ENCODE measurements around the gene PPARD.
"Not testable (repeated sequence)": the region's sequence is repeated elsewhere in the genome, so short reads cannot be mapped to it uniquely, and the experiment has no call there.

Gene PPARD

DNA sequence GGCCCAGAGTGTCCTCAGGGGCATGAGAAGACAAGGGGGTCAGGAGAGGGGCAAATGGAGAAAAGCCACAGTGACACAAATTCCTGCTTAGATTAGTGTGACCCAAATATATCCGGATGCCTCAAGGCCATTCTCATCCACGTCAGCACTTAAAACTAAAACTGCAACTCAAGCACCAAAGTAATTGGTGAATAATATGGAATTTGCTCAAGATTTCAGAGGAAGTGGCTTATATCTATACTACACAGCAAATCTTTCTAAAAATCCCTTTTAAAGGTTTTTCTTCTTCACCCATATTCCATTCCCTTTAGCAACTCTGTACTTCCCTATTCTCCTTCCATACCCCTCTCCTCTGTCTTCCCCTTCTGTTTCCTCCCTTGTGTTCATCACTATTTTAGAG lies 29.6 kb upstream of the PPARD start:
- DNase-seq: no peak

DNA sequence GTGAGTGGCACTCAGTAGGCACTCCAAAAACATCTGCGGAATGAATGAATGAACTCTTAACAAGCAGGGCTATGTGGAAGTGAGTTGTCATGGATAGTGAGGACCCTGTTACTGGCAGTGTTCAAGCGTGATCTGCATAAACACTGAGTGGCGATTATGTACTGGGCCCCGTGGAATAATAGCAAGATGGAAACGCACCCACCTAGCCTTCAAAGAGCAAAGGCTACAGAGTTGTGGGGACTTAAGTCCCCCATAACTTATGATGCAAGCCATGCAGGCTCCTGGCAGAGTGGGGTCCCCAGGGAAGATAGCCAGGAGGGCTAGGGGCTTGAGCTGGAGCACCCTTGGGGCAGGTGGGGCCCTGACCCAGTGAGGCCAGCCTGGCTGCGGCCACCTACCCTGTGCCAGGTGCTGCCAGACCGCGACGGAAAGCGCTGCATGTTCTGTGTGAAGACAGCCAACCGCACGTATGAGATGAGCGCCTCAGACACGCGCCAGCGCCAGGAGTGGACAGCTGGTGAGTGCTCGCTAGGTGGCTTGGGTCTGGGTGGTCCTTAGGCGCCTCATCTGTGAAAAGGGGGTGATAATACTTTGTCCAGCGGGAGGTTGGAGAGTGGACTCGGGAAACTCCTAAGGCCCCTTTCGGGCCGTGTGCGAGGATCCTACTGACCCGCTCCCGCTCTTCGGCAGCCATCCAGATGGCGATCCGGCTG lies 24.7 kb upstream of the PPARD start:
- DNase-seq: peak; percentile 8

DNA sequence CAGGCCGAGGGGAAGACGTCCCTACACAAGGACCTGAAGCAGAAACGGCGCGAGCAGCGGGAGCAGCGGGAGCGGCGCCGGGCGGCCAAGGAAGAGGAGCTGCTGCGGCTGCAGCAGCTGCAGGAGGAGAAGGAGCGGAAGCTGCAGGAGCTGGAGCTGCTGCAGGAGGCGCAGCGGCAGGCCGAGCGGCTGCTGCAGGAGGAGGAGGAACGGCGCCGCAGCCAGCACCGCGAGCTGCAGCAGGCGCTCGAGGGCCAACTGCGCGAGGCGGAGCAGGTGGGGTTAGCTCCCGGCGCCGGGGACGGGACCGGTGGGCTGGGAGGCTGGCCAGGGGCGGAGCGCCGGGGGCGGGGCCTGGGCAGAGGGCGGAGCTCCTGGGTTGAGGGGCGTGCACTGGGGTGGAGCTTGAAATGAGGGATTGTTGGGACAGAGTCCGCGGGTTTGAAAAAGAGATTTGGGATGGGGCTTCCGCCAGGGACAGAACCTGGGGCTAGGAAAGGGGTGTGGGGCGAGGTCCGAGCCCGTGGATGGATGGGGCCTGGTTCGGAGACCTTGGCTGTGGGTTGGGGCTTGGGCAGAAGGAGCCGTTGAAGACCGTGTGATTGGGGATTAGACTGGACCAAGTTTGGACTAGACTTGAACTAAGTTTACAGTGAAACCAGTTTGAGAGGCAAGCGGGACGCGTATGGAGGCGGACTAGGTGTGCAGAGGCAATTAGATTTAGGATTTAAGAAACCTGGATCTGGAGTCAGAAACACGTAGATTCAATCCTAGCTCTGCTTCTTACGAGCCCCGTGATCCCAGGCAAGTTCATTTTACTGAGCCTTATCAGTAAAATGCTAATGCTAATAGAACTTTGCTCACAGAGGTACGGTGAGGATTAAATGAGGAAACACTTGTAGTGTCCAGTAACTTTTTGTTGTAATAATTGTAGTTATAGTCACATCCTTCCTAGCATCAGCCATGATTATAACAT lies 23.9 kb upstream of the PPARD start:
- DNase-seq: peak; percentile 84

DNA sequence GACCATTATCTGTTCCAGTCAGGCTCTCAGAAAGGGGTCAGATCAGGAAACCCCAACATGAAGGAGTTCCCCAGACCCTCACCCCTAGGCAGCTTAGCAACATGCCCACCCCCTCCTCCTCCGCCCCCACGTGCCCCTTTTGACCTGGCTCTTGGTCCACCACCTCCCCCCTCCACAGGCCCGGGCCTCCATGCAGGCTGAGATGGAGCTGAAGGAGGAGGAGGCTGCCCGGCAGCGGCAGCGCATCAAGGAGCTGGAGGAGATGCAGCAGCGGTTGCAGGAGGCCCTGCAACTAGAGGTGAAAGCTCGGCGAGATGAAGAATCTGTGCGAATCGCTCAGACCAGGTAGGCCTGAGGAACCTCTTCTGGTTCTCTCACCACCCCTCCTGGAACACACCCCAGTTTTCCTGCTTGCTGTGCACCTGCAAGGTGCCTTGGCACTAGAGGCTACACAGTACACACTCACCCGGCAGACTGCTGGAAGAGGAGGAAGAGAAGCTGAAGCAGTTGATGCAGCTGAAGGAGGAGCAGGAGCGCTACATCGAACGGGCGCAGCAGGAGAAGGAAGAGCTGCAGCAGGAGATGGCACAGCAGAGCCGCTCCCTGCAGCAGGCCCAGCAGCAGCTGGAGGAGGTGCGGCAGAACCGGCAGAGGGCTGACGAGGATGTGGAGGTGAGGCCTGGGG lies 22.9 kb upstream of the PPARD start:
- no peak for DNase-seq

DNA sequence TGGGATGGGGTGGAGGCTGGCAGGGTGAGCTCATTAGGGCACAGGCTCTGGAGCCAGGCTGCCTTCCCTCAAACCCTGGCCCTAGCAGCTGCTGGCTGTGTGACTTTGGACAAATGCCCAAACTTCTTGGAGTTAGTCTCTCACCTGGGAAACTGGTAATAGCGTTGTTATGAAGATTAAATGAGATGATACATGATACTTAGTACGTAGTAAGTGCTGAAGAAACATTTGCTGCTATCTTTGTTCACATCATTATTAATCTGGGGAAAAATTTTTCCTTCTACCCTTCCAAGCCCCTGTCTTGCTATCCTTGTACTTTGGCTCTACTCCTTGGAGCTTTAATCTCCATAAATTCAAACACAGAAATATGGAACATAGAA lies 22.3 kb upstream of the PPARD start:
- no peak for DNase-seq

DNA sequence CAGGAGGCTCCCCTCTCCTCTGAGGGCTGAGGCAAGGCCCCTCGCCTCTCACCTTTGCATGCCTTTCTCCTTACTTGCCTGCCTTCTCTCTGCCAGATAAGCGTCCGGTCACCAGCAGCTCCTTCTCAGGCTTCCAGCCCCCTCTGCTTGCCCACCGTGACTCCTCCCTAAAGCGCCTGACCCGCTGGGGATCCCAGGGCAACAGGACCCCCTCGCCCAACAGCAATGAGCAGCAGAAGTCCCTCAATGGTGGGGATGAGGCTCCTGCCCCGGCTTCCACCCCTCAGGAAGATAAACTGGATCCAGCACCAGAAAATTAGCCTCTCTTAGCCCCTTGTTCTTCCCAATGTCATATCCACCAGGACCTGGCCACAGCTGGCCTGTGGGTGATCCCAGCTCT lies 21.3 kb upstream of the PPARD start:
- no peak for DNase-seq

DNA sequence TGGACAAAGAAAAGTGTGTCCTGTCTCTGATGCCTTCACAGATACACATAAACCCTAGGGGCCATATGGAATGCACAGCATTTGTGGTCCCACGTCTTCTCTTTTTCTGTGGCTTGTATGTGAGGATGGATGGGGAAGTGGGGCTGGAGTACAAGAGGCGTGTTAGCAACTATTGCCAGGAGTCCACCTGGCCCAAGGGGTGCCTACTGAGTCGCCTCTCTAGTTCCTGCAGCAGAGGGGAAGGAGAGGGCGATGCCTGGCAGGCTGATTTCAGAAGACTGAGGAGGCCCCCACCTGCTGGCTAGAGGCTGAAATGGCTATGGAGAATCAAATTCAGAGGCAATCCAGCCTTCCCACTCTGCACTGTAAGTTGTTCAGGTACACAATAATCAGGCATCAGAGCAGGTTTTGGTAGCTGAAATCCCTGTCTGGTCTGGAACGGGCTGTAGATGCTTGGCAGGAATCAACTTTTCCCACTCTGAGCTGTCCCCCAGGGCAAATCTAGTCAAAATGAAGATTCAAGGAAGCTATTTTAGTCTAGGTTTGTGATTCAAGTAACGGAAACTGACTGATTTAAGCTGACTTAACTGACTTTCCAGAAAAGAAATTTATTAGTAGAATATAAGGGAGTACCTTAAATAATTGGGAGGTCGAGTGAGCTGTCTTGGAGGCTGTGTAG lies 14.9 kb upstream of the PPARD start:
- peak; percentile 48 for DNase-seq

DNA sequence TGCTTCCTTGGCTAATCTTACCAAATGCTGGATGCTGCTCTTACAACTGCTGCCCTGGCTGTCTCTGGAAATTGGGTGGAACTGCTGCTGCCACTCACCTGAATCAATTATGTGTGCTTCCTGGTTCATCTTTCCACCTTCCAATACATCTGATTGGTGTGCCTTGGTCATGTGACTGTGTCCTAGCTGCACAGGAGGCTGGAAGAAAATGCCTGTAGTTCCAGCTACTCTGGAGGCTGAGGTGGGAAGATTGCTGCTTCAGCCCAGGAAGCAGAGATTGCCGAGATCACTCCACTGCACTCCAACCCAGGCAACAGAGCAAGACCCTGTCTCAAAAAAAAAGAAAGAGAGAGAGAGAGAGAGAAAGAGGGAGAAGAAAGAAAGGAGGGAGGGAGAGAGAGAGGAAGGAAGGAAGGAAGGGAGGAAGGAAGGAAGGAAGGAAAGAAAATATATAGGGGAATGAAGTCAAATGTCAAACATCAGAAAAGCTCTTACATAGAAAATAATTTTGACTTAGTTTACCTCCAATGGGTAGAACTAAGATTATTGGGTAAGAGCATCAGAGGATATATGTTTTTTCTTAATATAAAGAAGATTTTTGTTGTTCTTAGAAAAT lies 14.1 kb upstream of the PPARD start:
- no peak for DNase-seq

DNA sequence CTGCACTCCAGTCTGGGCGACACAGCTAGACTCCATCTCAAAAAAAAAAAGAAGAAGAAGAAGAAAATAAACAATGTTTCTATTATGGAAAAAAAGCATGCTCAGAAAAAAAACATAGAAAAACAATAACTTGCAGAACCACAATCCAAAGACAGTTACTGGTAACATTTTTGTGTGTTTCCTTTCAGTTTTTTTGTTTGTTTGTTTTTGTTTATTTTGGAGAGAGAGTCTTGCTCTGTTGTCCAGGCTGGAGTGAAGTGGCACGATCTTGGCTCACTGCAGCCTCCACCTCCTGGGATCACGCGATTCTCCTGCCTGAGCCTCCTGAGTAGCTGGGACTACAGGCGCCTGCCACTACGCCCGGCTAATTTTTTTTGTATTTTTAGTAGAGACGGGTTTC lies 13.4 kb upstream of the PPARD start:
- not testable (repeated sequence) for DNase-seq

DNA sequence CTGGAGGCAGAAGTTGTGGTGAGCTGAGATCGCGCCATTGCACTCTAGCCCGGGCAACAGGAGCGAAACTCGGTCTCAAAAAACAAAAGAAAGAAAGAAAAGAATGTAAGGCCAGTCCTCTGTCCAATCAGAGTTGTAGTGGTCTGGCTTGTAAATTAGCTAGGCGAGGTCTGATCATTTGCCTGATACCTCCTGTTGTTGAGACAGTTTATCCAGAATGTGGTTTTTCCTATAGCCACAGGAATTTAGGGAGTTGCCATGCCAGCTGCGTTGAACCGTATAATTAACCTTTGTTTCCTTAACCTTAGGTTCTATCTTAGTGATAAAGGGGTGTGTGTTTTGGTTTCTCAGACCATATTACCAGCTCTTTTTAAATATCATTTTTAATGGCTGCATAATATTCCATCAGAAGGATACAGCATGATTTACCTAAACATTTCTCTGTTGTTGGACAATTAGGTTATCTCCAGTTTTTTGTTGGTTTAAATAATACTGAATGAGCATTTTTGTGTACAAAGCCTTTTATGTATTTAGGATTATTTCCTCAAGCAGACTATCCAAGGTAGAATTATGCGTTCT lies 11.7 kb upstream of the PPARD start:
- DNase-seq: no peak

DNA sequence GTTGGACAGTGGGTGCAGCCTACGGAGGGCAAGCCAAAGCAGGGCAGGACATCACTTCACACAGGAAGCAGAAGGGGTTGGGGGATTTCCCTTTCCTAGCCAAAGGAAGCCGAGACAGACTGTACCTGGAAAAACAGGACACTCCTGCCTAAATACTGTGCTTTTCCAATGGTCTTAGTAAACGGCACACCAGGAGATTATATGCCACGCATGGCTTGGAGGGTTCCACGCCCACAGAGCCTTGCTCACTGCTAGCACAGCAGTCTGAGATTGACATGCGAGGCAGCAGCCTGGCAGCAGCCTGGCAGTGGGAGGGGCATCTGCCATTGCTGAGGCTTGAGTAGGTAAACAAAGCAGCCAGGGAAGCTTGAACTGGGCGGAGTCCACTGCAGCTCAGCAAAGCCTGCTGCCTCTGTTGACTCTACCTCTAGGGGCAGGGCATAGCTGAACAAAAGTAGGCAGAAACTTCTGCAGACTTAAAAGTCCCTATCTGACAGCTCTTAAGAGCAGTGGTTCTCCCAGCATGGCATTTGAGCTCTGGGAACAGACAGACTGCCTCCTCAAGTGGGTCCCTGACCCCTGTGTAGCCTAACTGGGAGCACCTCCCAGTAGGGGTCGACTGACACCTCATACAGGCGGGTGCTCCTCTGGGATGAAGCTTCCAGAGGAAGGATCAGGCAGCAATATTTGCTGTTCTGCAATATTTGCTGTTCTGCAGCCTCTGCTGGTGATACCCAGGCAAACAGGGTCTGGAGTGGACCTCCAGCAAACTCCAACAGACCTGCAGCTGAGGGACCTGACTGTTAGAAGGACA lies 10.1 kb upstream of the PPARD start:
- not testable (repeated sequence) for DNase-seq

DNA sequence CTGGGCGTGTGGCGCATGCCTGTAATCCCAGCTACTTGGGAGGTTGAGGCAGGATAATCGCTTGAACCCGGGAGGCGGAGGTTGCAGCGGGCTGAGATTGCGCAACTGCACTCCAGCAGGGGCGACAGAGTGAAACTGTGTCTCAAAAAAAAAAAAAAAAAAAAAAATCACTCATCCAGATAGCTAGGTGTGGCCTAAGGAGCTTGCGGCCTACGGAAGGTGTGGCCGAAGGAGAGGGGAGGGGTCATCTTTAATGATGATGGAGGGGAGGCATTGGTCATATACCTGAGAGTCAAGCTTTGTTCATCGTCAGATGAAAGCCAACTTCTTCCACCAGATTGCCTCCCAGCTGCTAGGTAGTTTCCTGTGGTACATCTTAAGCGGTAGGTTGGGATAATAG lies 801 bp upstream of the PPARD start:
- DNase-seq: no peak

DNA sequence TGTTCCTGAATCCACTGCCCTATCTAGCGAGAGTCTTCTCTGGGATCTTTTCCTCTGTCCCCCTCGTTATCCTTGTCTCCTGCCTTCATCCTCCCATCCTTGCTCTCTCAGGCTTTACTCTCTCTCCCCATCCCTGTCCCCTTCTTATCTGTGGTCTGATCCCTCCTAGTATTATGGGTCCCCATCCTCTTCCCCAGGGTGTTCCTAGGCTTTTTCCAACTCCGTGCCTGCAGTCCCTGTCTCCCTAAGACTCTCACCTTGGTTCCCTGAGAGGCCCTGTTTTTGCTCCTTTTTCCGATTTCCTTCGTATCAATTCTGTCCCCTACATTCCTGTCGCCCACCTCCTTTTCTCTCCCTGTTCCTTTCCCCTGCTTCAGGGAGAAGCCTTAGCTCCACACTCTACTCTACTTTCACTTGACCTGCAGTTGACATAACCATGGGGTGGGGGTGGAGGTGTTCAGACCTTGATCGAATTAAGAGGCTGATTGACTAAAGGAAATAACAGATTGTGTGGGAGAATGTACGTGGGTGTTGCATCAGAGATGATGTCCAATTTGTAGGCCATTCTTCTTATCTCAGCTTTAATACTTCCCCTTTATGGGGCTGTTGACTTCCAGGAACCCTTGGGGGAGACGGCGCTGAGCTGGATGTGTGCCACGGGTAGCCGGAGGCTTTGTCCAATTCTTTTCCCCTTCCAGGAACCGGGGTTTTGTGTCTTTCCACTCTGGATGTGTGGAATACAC lies 905 bp downstream of the PPARD start:
- peak; percentile 17 for DNase-seq

DNA sequence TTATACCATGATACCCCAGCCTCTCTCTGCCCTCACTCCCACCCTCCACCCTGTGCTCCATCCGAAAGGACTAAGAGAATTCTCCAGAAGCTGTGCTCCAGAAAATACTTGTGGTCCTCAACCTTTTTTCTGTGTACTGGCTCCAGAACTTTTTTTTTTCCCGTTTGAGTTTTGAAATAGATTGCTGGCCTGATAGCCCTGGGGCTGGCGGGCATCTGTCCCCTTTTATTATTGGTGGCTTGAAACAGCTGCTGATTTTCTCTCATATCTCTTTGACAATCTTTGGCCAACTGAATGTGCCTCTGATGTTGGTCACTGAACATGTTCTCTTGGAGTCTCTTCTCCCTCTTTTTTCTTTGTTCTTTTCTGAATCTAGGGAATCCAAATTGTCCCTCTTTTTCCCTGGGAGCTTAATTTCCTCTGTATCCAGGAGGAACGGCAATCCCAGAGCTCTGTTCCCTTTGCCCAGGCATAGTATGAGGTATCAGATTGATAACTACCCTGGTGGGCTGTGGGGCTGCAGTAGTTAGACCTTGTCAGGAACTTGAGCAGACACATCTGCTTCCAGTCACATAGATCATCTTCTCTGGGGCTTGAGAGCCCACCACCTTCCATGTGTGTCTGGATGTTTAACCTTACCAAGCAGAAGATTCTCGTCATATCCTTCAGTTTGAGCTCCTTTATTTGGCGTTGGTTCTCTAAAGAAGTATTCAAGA lies 1.6 kb downstream of the PPARD start:
- no peak for DNase-seq

DNA sequence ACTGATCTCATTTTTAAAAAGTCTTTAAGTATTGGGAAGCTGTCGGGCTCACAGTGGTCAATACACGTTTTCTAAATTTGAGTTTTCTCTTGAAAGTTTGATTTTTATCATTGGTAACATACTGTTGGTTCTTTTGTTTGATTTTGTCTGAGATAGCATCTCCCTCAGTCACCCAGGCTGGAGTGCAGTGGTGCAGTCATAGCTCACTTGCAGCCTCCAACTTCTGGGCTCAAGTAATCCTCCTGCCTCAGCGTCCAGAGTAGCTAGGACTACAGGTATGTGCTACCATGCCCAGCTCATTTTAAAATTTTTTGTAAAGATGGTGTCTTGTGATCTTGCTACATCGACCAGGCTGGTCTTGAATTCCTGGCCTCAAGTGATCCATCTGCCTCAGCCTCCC lies 9.1 kb downstream of the PPARD start:
- no peak for DNase-seq

DNA sequence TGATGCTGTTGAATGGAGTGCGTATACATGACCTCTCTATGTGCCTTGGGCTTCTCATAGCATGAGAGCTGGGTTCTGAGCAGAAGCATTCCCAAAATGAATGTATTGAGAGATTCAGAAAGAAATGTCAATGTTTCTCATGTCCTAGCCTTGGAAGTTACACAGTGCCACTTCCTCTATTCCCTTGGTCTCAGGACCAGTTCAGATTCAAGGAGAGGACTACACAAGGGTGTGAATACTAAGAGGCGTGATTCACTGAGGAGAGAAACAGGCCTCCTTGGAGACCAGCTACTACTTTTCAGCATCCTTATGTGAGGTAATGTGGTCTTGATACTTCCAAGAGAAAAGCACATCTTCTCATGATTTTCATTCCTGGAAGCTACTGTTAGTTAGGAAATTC lies 10.4 kb downstream of the PPARD start:
- no peak for DNase-seq

DNA sequence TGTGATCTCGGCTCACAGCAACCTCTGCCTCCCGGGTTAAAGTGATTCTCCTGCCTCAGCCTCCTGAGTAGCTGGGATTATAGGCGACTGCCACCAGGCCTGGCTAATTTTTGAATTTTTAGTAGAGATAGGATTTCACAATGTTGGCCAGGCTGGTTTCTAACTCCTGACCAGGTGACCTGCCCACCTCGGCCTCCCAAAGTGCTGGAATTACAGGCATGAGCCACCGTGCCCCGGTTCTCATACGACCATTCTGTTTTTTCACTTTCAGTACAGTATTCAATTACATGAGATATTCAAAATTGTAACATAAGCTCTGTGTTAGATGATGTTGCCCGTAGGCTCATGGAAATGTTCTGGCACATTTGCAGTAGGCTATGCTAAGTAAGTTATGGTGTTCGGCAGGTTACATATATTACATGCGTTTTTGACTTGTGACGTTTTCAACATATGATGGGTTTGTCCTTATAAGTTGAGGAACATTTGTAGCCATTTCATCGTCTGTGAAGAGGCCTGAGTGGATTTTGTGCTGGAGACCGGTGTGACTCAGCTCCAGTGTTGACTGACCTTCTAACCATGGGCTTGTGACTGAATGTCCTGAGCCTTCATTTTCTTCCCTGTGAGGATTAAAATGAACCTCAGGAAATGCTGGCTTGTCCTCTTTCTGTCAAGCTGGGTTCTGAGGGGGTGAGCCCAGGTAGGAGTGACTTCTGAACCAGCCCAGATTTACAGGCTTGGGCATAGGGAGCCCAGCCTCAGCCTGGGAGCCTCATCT lies 12.2 kb downstream of the PPARD start:
- no peak for DNase-seq

DNA sequence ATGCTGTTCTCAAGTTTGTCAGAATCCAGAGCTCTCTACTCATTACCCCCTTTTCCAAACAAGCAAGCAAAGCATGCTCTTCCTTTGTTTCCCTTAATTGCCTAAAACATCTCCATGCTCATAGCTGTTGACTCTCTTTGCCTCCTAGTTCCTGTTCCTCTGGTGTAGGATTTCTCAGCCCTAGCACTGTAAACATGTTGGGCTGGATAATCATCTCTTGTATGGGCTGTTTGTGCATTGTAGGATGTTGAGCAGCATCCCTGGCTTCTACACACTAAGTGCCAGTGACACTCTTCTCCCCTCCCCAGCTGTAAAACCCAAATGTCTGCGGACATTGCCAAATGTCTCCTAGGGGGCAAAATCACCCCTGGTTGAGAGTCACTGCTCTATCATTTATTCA lies 14.0 kb downstream of the PPARD start:
- DNase-seq: no peak

DNA sequence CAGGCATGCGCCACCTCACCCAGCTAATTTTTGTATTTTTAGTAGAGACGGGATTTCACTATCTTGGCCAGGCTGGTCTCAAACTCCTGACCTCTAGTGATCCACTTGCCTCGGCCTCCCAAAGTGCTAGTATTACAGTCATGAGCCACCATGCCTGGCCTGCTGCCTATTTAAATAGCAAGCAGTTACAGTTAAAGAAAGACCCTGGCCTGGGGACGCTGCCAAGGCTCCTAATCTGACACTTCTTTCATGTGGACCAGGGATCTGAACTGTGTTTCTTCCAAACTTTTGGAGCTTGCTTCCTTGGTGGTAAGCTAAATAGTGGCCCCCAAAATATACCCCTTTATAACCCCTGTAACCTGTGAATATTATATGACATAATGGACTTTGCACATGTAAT lies 15.3 kb downstream of the PPARD start:
- no peak for DNase-seq
